ENCODE results near the gene SUDS3.

- no peak for TF ChIP-seq CTCF (conservative IDR thresholded peaks at IDR 0.05 in 1 of 2, IDR thresholded peaks at IDR 0.05 in 1 of 2; ENCODE audit: extremely low read depth in 1 of 2, insufficient read depth in 1 of 2, low read depth in 1 of 2, low read length in 2 of 2)
- TF ChIP-seq EZH2 (IDR thresholded peaks at IDR 0.05; ENCODE audit: borderline replicate concordance, low read length) = no peak
Observed at GRCh38 chr12:118337194-118337838, 39.0 kb upstream of the SUDS3 start.

All from mammary epithelial cell (primary cell).